ENCODE measurements around the gene PPP1R27. TPM values are rescaled to one million over a fixed set of nuclear protein-coding genes. Genes with fewer than 3 reads are reported as not detected.

PPP1R27 gene
- total RNA-seq, 4 donors from 2014 or later = not detected

DNA sequence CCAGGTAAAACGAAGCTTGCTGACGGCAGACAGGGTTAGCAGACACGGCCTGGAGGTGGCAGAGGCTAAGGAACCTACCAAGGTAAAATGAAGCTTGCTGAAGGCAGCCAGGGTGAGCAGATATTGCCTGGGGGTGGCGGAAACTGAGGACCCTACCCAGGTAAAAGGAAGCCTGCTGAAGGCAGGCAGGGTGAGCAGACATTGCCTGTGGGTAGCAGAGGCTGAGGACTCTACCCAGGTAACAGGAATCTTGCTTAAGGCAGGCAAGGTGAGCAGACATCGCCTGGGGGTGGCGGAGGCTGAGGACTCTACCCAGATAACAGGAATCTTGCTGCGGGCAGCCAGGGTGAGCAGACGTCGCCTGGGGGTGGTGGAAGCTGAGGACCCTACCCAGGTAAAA lies 33.5 kb downstream of the PPP1R27 start:
- Histone ChIP-seq H3K27me3 (peaks cover 19% of the 10 kb centered on the region), H3K36me3 (no peaks in the 10 kb centered on the region), H3K4me3 (replicated peaks in 1 of 3) (no peak overlapping the region), H3K4me1 (peaks cover 3 to 18% of the 10 kb centered on the region in 2 donors), H3K27ac (no peak overlapping the region), H3K9me3 (no peaks in the 10 kb centered on the region)
- WGBS, 2 donors = 88 to 90% methylated on average over 9 of the region's 9 CpGs
- TF ChIP-seq, protein P1, sequence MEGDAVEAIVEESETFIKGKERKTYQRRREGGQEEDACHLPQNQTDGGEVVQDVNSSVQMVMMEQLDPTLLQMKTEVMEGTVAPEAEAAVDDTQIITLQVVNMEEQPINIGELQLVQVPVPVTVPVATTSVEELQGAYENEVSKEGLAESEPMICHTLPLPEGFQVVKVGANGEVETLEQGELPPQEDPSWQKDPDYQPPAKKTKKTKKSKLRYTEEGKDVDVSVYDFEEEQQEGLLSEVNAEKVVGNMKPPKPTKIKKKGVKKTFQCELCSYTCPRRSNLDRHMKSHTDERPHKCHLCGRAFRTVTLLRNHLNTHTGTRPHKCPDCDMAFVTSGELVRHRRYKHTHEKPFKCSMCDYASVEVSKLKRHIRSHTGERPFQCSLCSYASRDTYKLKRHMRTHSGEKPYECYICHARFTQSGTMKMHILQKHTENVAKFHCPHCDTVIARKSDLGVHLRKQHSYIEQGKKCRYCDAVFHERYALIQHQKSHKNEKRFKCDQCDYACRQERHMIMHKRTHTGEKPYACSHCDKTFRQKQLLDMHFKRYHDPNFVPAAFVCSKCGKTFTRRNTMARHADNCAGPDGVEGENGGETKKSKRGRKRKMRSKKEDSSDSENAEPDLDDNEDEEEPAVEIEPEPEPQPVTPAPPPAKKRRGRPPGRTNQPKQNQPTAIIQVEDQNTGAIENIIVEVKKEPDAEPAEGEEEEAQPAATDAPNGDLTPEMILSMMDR (IDR thresholded peaks at IDR 0.05) = no peak
- TF ChIP-seq POLR2A (IDR thresholded peaks at IDR 0.05) = no peak
- intact Hi-C loops (cut with DNase I) = no loop called here
- DNase-seq = no peak

- H3K36me3 ChIP-seq = no peaks in the 10 kb centered on the region
- TF ChIP-seq, protein P1 (IDR thresholded peaks at IDR 0.05) = no peak
- TF ChIP-seq POLR2A (IDR thresholded peaks at IDR 0.05) = no peak
- intact Hi-C loops (cut with DNase I) = no loop called here
- no peaks in the 10 kb centered on the region for H3K4me1 ChIP-seq
- no peak for DNase-seq
- H3K4me3 ChIP-seq (replicated peaks in 1 of 3) = no peak overlapping the region
- H3K27me3 ChIP-seq = no peaks in the 10 kb centered on the region
- no peak overlapping the region for H3K27ac ChIP-seq
- H3K9me3 ChIP-seq = no peaks in the 10 kb centered on the region
- WGBS, 2 donors = 46 to 65% methylated on average over 4 to 7 of the region's 8 CpGs
These were observed 40.3 kb downstream of the PPP1R27 start for GRCh38 chr17:81794509-81794908.

DNA sequence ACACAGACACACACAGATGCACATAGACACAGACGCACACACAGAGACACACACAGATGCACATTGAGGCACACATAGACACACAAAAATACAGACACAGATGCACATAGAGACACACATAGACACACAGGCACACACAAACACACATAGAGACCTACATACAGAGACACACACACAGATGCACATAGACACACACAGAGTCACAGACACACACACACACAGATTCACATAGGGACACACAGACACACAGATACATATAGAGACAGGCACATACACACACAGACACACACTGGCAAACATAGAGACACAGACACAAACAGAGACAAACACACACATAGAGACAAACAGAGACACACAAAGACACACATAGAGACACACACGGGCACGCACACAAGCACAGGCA lies 40.8 kb downstream of the PPP1R27 start:
- Histone ChIP-seq H3K27ac (no peak overlapping the region), H3K9me3 (no peaks in the 10 kb centered on the region), H3K27me3 (no peaks in the 10 kb centered on the region), H3K36me3 (no peaks in the 10 kb centered on the region), H3K4me3 (replicated peaks in 1 of 3) (no peak overlapping the region), H3K4me1 (no peaks in the 10 kb centered on the region)
- TF ChIP-seq POLR2A (IDR thresholded peaks at IDR 0.05) = no peak
- TF ChIP-seq, protein P1 (IDR thresholded peaks at IDR 0.05) = no peak
- DNase-seq = no peak
- WGBS, 2 donors = 85 to 86% methylated on average over 3 of the region's 3 CpGs
- intact Hi-C loops (cut with DNase I) = no loop called here

DNA sequence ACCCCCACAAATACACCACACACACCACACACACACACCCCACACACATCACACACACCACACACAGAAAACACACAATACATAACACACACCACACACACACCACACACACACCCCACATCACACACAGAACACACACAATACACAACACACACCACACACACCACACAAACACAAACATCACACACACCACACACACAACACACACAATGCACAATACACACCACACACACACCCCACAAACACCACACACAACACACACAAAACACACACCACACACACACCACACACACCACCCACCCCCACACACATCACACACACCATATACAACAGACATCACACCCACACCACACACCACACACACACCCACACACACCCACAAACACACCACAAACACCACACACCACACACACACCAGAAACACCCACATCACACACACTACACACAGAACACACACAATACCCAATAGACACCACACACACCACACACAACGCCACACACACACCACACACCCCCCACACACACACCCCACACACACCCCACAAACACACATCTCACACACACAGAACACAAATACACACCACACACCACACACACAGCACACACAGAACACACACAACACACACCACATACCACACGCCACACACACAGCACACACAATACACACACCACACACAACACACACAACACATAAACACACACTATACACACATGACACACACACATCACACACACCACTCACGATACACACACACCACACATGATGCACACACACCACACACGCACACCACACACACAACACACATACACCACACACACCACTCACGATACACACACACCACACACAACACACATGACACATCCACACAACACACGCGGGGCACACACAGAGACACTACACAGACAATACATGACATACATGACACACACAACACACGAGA lies 41.9 kb downstream of the PPP1R27 start:
- no peaks in the 10 kb centered on the region for H3K27me3 ChIP-seq
- no peaks in the 10 kb centered on the region for H3K4me1 ChIP-seq
- no peak overlapping the region for H3K27ac ChIP-seq
- H3K36me3 ChIP-seq = no peaks in the 10 kb centered on the region
- H3K4me3 ChIP-seq (replicated peaks in 1 of 3) = no peak overlapping the region
- intact Hi-C loops (cut with DNase I) = no loop called here
- H3K9me3 ChIP-seq = no peaks in the 10 kb centered on the region
- no peak for DNase-seq
- TF ChIP-seq, protein P1 (IDR thresholded peaks at IDR 0.05) = no peak
- TF ChIP-seq POLR2A (IDR thresholded peaks at IDR 0.05) = no peak
- 87 to 89% methylated on average over 8 of the region's 8 CpGs for WGBS, 2 donors

Other genes starting within 250 kb of the PPP1R27 start
- gene NPLOC4, start 197.9 kb downstream of the PPP1R27 start, total RNA-seq = 10 to 100 TPM; 45.8 to 98.5 (median 58.1) TPM
- 1 to 10 TPM in 1 of 4 donors, under 1 TPM in 2, not detected in 1; 0.29 to 2.6 (median 0.40) TPM for gene TSPAN10, start 197.9 kb downstream of the PPP1R27 start, total RNA-seq
- not detected for gene PDE6G, start 178.5 kb downstream of the PPP1R27 start, total RNA-seq
- gene OXLD1, start 168.4 kb downstream of the PPP1R27 start, total RNA-seq = 10 to 100 TPM; 20.5 to 46.3 (median 34.2) TPM
- gene CCDC137, start 168.3 kb downstream of the PPP1R27 start, total RNA-seq = 10 to 100 TPM in 1 of 4 donors, 1 to 10 TPM in 3; 4.4 to 11.4 (median 8.8) TPM
- 10 to 100 TPM; 29.7 to 46.5 (median 37.2) TPM for gene ARL16, start 151.3 kb downstream of the PPP1R27 start, total RNA-seq
- 10 to 100 TPM; 62.9 to 98.3 (median 67.3) TPM for gene HGS, start 151.0 kb downstream of the PPP1R27 start, total RNA-seq
- gene MRPL12, start 131.7 kb downstream of the PPP1R27 start, total RNA-seq = 10 to 100 TPM; 30.7 to 89.3 (median 46.4) TPM
- gene SLC25A10, start 122.8 kb downstream of the PPP1R27 start, total RNA-seq = 10 to 100 TPM in 3 of 4 donors, 1 to 10 TPM in 1; 8.9 to 26.3 (median 20.8) TPM
- gene GCGR, start 30.9 kb downstream of the PPP1R27 start, total RNA-seq = not detected
- 10 to 100 TPM; 55.2 to 88.6 (median 83.7) TPM for gene MCRIP1, start 1.8 kb downstream of the PPP1R27 start, total RNA-seq
- gene P4HB, start 25.5 kb upstream of the PPP1R27 start, total RNA-seq = 1,000 to 10,000 TPM in 1 of 4 donors, 100 to 1,000 TPM in 3; 548 to 1,124 (median 681) TPM
- gene ARHGDIA, start 36.3 kb upstream of the PPP1R27 start, total RNA-seq = 100 to 1,000 TPM; 115 to 173 (median 164) TPM
- gene ALYREF, start 56.5 kb upstream of the PPP1R27 start, total RNA-seq = 100 to 1,000 TPM in 1 of 4 donors, 10 to 100 TPM in 3; 55.5 to 106 (median 75.4) TPM
- gene ANAPC11, start 56.7 kb upstream of the PPP1R27 start, total RNA-seq = 100 to 1,000 TPM in 3 of 4 donors, 10 to 100 TPM in 1; 88.8 to 202 (median 169) TPM
- 1 to 10 TPM in 1 of 4 donors, under 1 TPM in 2, not detected in 1; 0.33 to 1.1 (median 0.38) TPM for gene NPB, start 67.2 kb upstream of the PPP1R27 start, total RNA-seq
- gene PCYT2, start 76.3 kb upstream of the PPP1R27 start, total RNA-seq = 10 to 100 TPM; 30.4 to 36.5 (median 34.2) TPM
- gene SIRT7, start 83.1 kb upstream of the PPP1R27 start, total RNA-seq = 10 to 100 TPM in 3 of 4 donors, 1 to 10 TPM in 1; 8.9 to 23.5 (median 15.8) TPM
- 10 to 100 TPM; 28.2 to 51.8 (median 36.4) TPM for gene MAFG, start 92.7 kb upstream of the PPP1R27 start, total RNA-seq
- gene PYCR1, start 102.2 kb upstream of the PPP1R27 start, total RNA-seq = 10 to 100 TPM in 2 of 4 donors, 1 to 10 TPM in 2; 5.5 to 29.2 (median 13.9) TPM
- gene MYADML2, start 112.2 kb upstream of the PPP1R27 start, total RNA-seq = not detected
- under 1 TPM in 1 of 4 donors, not detected in 3; 0.40 TPM for gene NOTUM, start 126.1 kb upstream of the PPP1R27 start, total RNA-seq
- 10 to 100 TPM; 23.2 to 53.6 (median 35.7) TPM for gene ASPSCR1, start 142.6 kb upstream of the PPP1R27 start, total RNA-seq
- 10 to 100 TPM; 40.7 to 95.9 (median 78.0) TPM for gene CENPX, start 187.8 kb upstream of the PPP1R27 start, total RNA-seq
- gene LRRC45, start 188.3 kb upstream of the PPP1R27 start, total RNA-seq = 10 to 100 TPM; 15.3 to 33.0 (median 18.9) TPM
- gene RAC3, start 196.6 kb upstream of the PPP1R27 start, total RNA-seq = 10 to 100 TPM; 11.8 to 23.8 (median 14.4) TPM
- 100 to 1,000 TPM in 2 of 4 donors, 10 to 100 TPM in 2; 88.6 to 161 (median 114) TPM for gene DCXR, start 202.6 kb upstream of the PPP1R27 start, total RNA-seq
- gene RFNG, start 216.8 kb upstream of the PPP1R27 start, total RNA-seq = 10 to 100 TPM; 36.0 to 49.0 (median 38.3) TPM
- gene GPS1, start 216.8 kb upstream of the PPP1R27 start, total RNA-seq = 100 to 1,000 TPM in 2 of 4 donors, 10 to 100 TPM in 2; 80.1 to 164 (median 102) TPM
- 10 to 100 TPM; 58.7 to 90.5 (median 75.5) TPM for gene DUS1L, start 230.8 kb upstream of the PPP1R27 start, total RNA-seq